Measurements from ENCODE around the gene GEMIN2.

Gene GEMIN2

GRCh38 chr14:39173198-39173597 lies 59.1 kb downstream of the GEMIN2 start:
- no peak overlapping the region for H3K27ac ChIP-seq
- DNase-seq (ENCODE audit: low spot score) = no peak
- no peak overlapping the region for H3K4me3 ChIP-seq
- TF ChIP-seq, protein P1, sequence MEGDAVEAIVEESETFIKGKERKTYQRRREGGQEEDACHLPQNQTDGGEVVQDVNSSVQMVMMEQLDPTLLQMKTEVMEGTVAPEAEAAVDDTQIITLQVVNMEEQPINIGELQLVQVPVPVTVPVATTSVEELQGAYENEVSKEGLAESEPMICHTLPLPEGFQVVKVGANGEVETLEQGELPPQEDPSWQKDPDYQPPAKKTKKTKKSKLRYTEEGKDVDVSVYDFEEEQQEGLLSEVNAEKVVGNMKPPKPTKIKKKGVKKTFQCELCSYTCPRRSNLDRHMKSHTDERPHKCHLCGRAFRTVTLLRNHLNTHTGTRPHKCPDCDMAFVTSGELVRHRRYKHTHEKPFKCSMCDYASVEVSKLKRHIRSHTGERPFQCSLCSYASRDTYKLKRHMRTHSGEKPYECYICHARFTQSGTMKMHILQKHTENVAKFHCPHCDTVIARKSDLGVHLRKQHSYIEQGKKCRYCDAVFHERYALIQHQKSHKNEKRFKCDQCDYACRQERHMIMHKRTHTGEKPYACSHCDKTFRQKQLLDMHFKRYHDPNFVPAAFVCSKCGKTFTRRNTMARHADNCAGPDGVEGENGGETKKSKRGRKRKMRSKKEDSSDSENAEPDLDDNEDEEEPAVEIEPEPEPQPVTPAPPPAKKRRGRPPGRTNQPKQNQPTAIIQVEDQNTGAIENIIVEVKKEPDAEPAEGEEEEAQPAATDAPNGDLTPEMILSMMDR (IDR thresholded peaks at IDR 0.05) = no peak

DNA sequence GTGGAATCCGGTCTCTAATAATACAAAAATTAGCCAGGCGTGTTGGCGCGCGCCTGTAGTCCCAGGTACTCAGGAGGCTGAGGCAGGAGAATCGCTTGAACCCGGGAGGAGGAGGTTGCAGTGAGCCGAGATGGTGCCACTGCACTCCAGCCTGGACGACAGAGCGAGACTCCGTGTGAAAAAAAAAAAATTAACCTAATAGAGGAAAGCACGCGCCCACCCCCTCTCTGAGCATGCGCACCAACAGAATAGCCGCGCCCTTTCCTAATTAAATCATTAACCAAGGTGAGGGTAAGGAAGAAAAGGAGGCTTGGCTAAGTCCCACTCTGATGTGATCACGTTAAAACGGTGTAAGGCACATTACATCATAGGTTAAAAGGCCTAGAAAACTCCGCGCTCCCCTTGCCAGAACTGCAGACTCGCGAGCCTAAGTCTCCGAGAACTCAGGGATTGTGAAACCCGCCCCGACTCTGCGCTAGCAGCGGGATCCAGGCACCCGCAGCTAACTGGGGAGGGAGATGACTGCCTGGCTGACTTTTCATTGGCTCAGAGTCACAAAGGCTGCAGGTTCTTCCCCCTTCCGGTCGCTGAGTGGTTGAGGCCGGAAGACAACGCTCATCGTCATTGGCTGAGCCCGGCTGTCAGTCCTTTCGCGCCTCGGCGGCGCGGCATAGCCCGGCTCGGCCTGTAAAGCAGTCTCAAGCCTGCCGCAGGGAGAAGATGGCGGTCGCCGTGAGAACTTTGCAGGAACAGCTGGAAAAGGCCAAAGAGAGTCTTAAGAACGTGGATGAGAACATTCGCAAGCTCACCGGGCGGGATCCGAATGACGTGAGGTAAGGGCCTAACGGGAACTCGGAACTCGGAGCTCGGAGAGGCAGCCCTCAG lies 60.7 kb downstream of the GEMIN2 start, which contains the start of gene PNN:
Gene PNN, plus strand, starts transcription at position 695 of the 885 bp plus-strand sequence. Its CDS starts 26 bp downstream, at position 721.
- peak; percentile 99 for DNase-seq (ENCODE audit: low spot score)
- H3K27ac ChIP-seq = peak within 1 kb of the TSS; percentile 90 to 95
- TF ChIP-seq, protein P1 (IDR thresholded peaks at IDR 0.05) = no peak
- H3K4me3 ChIP-seq = peak within 1 kb of the TSS; percentile 87

GRCh38 chr14:39175445-39176262 lies 61.5 kb downstream of the GEMIN2 start:
- DNase-seq (ENCODE audit: low spot score) = peak; percentile 84
- H3K27ac ChIP-seq = peak overlapping the region; percentile 90 to 95
- H3K4me3 ChIP-seq = peak overlapping the region; percentile 87
- TF ChIP-seq, protein P1 (IDR thresholded peaks at IDR 0.05) = no peak

GRCh38 chr14:39176263-39177167 lies 62.4 kb downstream of the GEMIN2 start:
- TF ChIP-seq, protein P1 (IDR thresholded peaks at IDR 0.05) = no peak
- peak overlapping the region in 1 of 2 donors; percentile 95 for H3K27ac ChIP-seq
- DNase-seq (ENCODE audit: low spot score) = no peak
- H3K4me3 ChIP-seq = peak overlapping the region; percentile 87

GRCh38 chr14:39177168-39177545 lies 63.0 kb downstream of the GEMIN2 start:
- Histone ChIP-seq H3K4me3 (no peak overlapping the region), H3K27ac (no peak overlapping the region)
- DNase-seq (ENCODE audit: low spot score) = no peak
- TF ChIP-seq, protein P1 (IDR thresholded peaks at IDR 0.05) = no peak

DNA sequence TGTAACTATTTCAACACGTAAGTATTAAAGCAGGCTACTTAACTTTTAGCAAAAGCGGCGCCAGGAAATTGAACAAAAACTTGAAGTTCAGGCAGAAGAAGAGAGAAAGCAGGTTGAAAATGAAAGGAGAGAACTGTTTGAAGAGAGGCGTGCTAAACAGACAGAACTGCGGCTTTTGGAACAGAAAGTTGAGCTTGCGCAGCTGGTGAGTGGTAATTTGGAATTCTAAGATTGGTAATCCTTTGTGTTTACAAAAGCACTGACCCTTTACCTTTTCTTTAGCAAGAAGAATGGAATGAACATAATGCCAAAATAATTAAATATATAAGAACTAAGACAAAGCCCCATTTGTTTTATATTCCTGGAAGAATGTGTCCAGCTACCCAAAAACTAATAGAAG lies 64.9 kb downstream of the GEMIN2 start:
- H3K27ac ChIP-seq = no peak overlapping the region

More for the DNA sequence above, 64.9 kb downstream of the GEMIN2 start:
- DNase-seq (ENCODE audit: low spot score) = no peak
- no peak overlapping the region for H3K4me3 ChIP-seq
- TF ChIP-seq, protein P1 (IDR thresholded peaks at IDR 0.05) = no peak
